ENCODE measurements around the gene GEMIN8.

Gene GEMIN8

GRCh38 chrX:14015294-14015693 is 14.4 kb downstream of the GEMIN8 start:
- no peak for DNase-seq

DNA sequence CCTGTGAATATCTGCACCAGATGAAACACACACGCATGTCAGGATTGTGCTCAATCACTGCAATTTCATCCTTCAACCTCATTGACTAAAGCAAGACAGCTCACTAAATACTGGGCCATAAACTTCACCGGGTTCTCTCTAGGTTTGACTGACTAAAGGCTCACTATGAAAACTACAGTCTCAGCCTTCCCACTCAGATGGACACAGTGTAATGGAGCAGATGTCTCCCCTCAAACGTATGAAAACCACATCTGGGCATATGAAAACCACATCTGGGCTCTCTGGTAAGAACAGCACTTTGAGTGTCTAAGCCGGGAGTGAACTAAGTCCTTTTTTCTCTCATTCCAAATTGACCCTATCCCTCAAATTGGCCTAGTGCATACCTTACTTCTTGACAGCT is 15.2 kb downstream of the GEMIN8 start:
- no peak for DNase-seq

DNA sequence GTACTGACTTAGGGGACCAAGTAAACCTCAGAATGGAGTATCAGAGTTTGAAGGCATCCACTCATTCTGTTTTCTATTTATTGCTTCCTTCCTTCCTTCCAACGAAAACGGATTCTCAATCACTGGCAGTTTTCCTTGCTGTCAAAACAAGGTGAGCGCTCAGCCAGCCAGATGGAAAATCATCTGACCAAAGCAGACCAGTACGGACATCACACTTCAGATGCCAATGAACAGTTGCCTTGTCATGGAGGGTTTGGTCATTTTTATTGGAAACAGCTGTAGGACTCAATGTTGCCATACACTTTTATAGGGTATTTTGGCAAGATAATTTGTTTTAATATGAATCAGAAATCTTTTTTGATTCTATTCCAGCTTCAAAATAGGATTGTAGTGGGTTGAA is 16.6 kb downstream of the GEMIN8 start:
- DNase-seq = no peak

DNA sequence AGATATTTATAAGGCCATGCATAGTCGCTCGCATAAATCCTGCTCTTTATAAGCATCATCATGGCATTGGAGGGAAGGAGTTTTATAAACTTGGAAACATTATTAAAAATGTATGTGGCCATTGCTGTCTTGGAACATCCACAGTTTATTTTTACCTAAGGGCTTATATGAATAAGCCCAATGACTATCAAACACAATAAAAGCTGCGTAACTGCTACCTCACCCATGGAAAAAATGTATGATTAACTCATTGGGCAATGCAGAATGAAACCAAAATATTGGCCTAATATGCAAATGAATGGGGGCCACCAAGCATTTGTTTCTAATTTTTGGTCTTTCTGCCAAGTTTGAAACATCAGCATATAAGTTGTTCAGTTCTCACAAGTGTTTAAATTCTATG is 19.1 kb downstream of the GEMIN8 start:
- no peak for DNase-seq

GRCh38 chrX:14006540-14006939 is 23.2 kb downstream of the GEMIN8 start:
- no peak for DNase-seq

- DNase-seq = no peak
These were observed 25.7 kb downstream of the GEMIN8 start for GRCh38 chrX:14003876-14004425.

GRCh38 chrX:14003028-14003427 is 26.7 kb downstream of the GEMIN8 start:
- no peak for DNase-seq

DNA sequence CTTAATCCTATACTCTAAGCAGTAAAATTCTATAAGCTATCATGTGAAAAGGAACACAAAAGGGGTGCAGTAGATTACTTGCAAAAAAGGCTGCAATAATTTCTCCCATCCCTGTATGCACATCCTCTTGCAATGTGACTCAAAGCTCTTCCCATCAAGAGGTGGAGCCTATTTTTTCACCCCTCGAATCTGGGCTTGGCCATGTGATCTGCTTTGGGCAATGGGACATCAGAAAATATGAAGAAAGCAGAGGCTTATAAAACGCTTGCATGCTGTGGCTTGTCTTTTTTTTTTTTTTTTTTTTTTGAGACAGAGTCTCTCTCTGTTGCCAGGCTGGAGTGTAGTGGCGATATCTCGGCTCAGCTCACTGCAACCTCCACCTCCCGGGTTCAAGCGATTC is 33.0 kb downstream of the GEMIN8 start:
- DNase-seq = no peak

- DNase-seq = no peak
These were observed 35.1 kb downstream of the GEMIN8 start for GRCh38 chrX:13994536-13995080.

DNA sequence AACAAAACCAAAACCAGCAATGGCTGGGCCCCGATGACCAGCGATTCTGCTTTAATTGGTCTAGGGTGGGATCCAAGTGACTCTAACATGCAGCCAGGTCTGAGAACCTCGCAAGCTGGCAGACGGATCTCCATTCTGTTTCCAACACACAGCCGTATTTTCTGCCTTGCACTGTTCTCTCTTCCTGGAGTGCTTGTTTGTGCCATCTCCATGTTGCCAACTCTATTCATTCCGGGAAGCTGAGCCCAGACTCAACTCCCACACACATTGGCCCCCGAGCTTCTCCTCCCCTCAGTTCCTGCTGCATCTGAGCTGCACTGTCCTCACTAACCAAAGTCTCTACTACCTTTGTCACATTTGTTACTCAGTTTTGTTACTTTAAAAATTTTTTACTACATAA is 35.6 kb downstream of the GEMIN8 start:
- DNase-seq = no peak

DNA sequence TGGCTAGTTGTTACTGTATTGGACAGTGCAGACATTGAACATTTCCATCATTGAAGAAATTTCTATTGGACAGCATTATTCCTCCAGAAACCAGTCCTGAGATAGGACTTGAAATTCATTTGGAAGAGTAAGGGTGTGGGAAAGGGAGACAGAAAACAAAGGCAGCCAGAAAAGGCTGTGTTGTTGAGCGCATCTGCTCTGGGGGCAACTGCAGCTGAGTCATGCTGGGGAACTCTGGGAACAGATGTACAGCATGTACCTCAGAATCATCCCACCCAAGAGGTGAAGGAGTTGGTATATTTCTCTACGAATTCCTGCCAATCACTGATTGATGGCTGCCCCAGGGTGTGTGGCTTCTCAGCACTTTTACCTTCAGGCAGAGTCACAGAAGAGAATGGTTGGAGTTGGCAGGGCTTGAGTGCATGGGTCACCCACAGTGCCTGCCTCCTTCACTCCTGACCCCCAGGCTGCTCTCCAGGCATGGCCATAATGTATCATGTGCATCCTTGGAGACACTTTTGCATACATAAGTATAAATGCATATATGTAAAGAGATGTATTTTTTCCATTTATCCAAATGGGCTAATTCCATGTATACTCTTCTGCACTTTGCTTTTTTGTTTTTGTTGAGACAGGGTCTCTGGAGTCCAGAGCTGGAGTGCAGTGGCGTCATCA is 39.4 kb downstream of the GEMIN8 start:
- no peak for DNase-seq

DNA sequence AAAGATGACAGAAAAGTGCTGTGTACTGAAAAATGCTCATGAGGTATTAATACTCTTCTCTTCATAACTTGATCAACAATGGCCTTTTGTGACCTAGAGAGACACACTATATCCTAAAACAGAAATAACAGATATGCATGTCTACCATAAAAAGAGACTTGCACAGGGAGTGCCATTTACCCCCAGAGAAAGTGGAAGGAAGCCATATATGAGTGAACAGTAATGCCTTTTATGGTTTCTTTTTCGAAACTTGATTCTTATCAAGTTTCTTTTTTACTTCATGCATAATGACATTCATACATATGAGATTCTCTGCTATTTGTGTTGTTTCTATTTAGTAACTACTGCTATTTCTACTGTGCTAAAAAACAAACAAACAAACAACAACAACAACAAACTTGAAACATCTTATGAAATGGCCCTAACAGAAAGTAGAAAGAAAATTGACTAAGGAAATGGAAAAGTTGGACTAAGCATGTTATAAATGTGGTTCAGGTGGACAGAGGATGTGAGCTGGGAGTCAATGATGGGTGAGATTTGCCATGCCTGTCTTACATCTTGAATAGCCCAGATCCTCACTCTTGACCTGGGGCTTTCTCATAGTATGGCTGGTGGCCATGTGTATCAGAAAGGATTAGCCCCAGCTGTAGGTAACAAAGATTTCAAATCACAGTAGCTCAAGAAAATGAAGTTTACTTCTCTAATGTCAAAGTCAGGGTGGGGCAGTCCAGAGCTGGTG is 43.8 kb downstream of the GEMIN8 start:
- DNase-seq = no peak

DNA sequence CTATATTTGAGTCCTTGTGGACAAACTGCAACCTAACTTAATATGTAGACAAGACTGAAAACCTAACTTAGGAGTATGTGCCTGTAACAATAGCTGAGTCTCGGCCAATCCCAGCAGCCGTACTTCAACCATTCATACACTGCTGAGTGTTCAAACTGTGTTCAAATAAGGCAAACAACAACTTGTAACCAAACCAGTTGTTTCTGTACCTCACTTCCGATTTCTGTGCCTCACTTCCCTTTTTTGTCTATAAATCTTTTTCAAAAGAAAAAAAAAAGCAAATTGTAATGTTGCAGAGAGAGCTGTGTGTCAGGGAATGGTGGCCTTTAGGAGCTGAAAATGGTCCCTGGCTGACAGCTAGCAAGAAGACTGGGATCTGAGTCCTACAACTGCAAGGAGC is 46.0 kb downstream of the GEMIN8 start:
- no peak for DNase-seq

- no peak for DNase-seq
These were observed 61.5 kb downstream of the GEMIN8 start for GRCh38 chrX:13968198-13968597.

- no peak for DNase-seq
These were observed 62.1 kb downstream of the GEMIN8 start for GRCh38 chrX:13967636-13968035.

- no peak for DNase-seq
These were observed 62.9 kb downstream of the GEMIN8 start for GRCh38 chrX:13966793-13967125.

GRCh38 chrX:13966071-13966792 is 63.5 kb downstream of the GEMIN8 start:
- DNase-seq = no peak

DNA sequence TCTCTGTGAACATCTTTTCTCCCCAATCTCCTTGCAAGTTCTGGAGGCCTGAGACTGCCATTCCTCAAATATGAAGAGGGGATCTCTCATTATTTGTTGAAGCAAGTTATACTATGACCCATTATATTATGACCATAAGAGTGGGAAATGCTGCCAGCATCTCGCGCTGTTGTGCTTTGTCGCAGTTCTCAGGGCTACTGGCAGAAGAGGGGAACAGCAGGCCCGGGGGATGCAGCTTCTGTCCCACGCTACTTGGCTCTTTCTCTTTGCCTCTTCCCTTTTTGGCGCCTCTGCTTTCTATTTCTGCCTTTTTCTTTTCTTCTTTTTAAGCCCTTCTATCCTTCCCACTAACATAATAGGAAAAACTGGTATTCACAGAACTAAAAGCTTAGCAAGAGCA is 64.2 kb downstream of the GEMIN8 start:
- no peak for DNase-seq

DNA sequence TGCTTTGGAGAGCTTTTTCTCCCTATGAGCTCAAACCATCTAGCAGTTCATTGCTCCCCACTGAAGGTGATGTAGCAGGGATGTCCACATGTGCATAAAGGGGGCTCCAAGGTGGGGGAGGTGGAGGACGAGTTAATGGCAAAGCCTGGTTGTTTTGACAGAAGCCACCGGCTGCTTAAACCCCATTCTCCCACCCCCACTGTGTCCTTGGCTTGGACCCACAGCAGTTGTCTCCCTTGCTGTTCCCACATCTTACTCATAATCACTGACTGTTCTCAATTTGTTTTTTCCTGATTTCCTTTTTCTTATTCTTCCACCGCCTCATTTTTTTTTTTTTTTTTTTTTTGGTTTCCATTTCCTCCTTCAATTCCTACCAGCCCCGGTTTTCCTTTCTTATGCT is 72.7 kb downstream of the GEMIN8 start:
- no peak for DNase-seq

Measured in GDM1 (cell line).